MG63 (cell line): Measurements from ENCODE around the gene TSC22D4. TPM values are rescaled to one million over a fixed set of nuclear protein-coding genes. Genes with fewer than 3 reads are reported as not detected.
"Not testable (repeated sequence)": the region's sequence is repeated elsewhere in the genome, so short reads cannot be mapped to it uniquely, and the experiment has no call there.

Experiments used
- DNase-seq: peaks from one replicate; pipeline ENCODE4 v3.0.0-alpha.2; 2020
- H3K27me3 ChIP-seq: fragments of 250-450 bp; sonication (Bioruptor Pico); 2 replicates; pipeline ENCODE4 v1.5.1; 2020; ENCODE audit warnings: mild to moderate bottlenecking, moderate library complexity
- H3K36me3 ChIP-seq: fragments of 250-450 bp; sonication (Bioruptor Pico); 2 replicates; pipeline ENCODE4 v1.5.1; 2020; ENCODE audit warnings: mild to moderate bottlenecking, moderate library complexity
- H3K4me3 ChIP-seq: fragments of 250-450 bp; sonication (Bioruptor Pico); 2 replicates; pipeline ENCODE4 v1.5.1; 2020; ENCODE audit warnings: mild to moderate bottlenecking, moderate library complexity
- H3K9me3 ChIP-seq: fragments of 250-450 bp; sonication (Bioruptor Pico); 2 replicates; pipeline ENCODE4 v1.5.1; 2020; ENCODE audit warnings: mild to moderate bottlenecking, moderate library complexity
- total RNA-seq: library from RNA; depleted of rRNA; stranded (reverse); fragments of >200 nt; shearing (Covaris generic); gene quantifications from 2 replicates; pipeline ENCODE4 v1.2.3, GENCODE V29; 2014; ENCODE audit warnings: low replicate concordance

TSC22D4 gene
- total RNA-seq, 1 experiment from 2014 or later: 27.7 TPM

- H3K9me3 ChIP-seq, H3K27me3 ChIP-seq, H3K4me3 ChIP-seq, DNase-seq: not testable (repeated sequence)
- H3K36me3 ChIP-seq: peaks cover 21% of the 10 kb centered on the region
Observed at GRCh38 chr7:100438731-100439130, 40.3 kb downstream of the TSC22D4 start.

DNA sequence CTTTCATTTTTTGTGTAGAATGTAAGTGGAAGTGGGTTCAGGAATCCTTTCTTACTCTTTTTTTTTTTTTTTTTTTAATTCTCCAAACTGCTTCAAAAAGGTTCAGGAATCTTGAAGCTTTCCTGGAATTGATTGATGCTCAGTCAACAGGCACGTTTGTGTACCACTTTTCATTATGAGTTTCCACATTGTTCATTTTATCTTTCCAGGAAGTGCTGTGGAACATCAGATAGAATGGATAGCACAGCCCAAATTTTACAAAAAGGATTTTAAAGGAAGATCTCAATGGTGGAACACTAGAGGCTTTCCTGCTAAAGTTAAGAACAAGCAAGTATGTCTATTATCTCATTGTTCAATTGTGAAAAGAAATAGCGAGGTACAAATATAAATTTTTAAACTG lies 40.8 kb downstream of the TSC22D4 start:
- Histone ChIP-seq H3K27me3 (no peaks in the 10 kb centered on the region), H3K36me3 (peaks cover 26% of the 10 kb centered on the region), H3K4me3 (no peak overlapping the region), H3K9me3 (no peaks in the 10 kb centered on the region)
- DNase-seq: no peak

DNA sequence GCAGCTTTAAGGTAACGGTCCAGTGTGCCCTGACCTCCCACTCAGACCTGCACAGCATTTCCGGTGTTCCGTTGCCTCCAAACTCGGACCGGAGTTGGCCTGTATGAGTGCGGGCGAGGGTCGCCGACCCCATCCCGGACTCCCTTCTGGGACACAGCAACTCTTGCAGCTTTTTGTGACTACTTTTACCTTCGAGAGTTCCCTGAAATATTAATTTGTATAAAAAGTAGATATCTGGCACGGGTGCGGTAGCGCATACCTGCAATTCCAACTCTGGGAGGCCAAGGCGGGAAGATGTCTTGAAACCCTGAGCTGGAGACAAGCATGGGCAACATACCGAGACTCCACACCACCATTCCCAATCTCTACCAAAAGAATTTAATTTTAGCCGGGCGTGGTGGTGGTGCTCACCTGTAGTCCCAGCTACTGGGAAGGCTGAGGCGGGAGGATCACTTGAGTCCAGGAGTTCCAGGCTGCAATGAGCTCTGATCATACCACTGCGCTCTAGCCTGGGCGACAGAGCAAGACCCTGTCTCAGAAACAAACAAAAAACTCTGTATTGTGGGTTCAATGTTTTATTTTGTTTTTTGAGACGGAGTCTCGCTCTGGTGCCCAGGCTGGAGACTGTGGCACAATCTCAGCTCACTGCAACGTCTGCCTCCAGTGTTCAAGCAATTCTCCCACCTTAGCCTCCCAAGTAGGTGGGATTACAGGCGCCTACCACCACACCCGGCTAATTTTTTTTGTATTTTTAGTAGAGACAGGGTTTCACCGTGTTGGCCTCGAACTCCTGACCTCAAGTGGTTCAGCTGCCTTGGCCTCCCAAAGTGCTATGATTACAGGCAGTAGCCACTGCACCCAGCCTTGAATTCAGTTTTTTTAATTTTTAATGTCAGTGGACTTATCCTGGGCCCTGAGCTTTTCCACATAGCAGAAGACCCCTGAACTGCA lies 41.6 kb downstream of the TSC22D4 start:
- no peak overlapping the region for H3K4me3 ChIP-seq
- no peaks in the 10 kb centered on the region for H3K9me3 ChIP-seq
- H3K27me3 ChIP-seq: no peaks in the 10 kb centered on the region
- no peak for DNase-seq
- H3K36me3 ChIP-seq: peaks cover 34% of the 10 kb centered on the region

DNA sequence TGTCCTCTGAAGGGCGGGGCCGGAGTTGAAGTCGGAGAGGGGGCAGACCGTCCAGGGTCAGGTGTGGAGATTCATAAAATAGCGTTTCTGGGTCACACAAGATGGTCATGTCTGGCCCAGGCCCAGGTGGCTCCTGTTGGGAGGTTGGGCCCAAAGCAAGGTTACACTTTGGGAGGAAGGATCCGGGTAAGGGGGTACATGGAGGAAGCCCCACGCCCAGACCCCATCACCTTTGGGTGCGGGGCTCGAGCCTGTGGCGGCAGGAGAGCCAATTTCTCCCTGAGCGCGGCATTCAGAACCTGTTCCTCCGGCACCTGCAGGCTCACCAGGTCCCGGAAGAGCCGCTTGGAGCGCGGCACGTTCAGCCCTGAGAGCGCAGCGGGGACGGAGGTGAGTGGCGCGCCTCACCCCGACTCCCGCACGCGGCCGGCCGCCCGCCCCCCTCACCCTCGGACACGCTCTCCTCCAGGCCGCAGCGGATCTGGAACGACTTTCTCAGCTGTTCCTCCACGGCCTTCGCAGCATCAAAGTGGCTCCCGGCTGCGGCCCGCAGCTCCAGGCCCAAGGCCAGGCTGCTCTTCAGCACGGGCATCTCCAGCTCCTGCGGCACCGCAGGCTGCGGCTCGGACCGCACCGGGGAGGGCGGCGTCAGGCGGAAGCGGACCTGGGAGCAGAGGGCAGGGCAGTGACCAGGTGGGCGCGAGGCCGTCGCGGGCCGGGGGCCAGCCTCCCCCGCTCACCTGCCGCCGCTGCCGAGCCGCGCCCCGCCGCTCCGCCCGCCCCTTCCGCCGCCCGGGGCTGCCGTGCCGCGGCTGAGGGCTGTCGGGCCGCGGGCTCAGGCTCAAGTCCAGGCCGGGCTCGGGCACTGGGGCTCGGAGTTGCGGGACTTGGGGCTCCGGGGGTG lies 43.4 kb downstream of the TSC22D4 start:
- DNase-seq: peak; percentile 29

DNA sequence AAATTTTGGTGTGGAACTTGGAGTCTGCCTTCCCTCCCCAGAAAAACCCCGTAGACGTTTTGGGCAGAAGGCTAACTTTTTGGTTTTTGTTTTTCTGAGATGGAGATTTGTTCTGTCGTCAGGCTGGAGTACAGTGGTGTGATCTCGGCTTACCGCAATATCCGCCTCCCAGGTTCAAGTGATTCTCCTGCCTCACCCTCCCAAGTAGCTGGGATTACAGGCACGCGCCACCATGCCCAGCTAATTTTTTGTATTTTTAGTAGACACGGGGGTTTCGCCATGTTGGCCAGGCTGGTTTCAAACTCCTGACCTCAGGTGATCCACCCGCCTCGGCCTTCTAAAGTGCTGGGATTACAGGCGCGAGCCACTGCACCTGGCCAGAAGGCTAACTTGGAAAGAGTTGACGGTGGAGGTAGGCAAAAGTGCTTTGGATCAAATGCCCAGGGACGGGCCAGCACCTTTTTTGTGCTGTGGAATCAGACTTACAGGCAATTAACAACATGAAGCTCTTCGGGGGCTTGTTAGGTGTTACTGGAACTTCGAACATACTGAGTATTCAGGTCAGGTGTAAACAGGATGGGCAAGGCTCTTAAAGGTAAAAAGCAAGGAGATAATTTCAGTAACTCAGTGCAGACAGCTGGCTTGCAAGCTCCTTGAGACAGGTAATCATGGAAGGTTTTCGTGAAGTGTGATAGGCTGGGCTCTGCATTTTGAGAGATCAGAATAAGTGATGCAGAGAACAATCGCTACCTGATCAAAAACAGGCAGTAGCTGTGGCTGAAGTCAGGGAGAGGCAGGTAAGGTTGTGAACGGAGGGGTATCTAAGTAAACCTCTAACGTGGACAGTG lies 44.5 kb downstream of the TSC22D4 start:
- Histone ChIP-seq H3K4me3 (peak overlapping the region; percentile 71), H3K27me3 (no peaks in the 10 kb centered on the region), H3K9me3 (no peaks in the 10 kb centered on the region), H3K36me3 (peaks cover 48% of the 10 kb centered on the region)
- no peak for DNase-seq

More for the DNA sequence above, 43.4 kb downstream of the TSC22D4 start:
- Histone ChIP-seq H3K4me3 (peak overlapping the region; percentile 71), H3K27me3 (no peaks in the 10 kb centered on the region), H3K36me3 (peaks cover 45% of the 10 kb centered on the region), H3K9me3 (no peaks in the 10 kb centered on the region)

- Histone ChIP-seq H3K36me3 (peaks cover 48% of the 10 kb centered on the region), H3K27me3 (no peaks in the 10 kb centered on the region), H3K4me3 (no peak overlapping the region), H3K9me3 (no peaks in the 10 kb centered on the region)
- DNase-seq: no peak
Observed at GRCh38 chr7:100433592-100434296, 45.3 kb downstream of the TSC22D4 start.

GRCh38 chr7:100433276-100433591 lies 45.8 kb downstream of the TSC22D4 start:
- H3K4me3 ChIP-seq: no peak overlapping the region
- DNase-seq: no peak
- no peaks in the 10 kb centered on the region for H3K27me3 ChIP-seq
- peaks cover 48% of the 10 kb centered on the region for H3K36me3 ChIP-seq
- no peaks in the 10 kb centered on the region for H3K9me3 ChIP-seq

GRCh38 chr7:100432621-100433275 lies 46.3 kb downstream of the TSC22D4 start:
- no peaks in the 10 kb centered on the region for H3K9me3 ChIP-seq
- H3K4me3 ChIP-seq: no peak overlapping the region
- no peak for DNase-seq
- peaks cover 48% of the 10 kb centered on the region for H3K36me3 ChIP-seq
- H3K27me3 ChIP-seq: no peaks in the 10 kb centered on the region

DNA sequence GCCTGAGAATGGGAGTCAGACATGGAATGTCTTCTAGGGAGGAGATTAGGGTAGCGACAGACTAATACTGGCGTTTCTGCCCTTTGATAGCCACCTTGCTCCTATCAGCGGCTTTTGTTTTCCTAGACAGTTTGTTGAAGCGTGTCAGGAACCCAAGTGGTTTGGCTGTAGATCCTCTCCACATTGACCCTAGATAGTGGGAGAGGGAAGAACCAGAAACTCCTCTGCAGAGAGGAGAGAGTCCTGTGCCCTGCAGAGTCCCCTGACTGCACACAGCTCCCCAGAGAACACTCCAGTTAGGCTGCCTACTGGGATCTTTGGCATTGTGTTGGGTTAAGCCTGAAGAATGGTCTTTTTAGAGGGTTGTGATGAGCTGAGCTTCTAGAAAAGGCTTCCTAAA lies 47.0 kb downstream of the TSC22D4 start:
- H3K27me3 ChIP-seq: no peaks in the 10 kb centered on the region
- H3K9me3 ChIP-seq: no peaks in the 10 kb centered on the region
- DNase-seq: no peak
- H3K4me3 ChIP-seq: no peak overlapping the region
- peaks cover 48% of the 10 kb centered on the region for H3K36me3 ChIP-seq

DNA sequence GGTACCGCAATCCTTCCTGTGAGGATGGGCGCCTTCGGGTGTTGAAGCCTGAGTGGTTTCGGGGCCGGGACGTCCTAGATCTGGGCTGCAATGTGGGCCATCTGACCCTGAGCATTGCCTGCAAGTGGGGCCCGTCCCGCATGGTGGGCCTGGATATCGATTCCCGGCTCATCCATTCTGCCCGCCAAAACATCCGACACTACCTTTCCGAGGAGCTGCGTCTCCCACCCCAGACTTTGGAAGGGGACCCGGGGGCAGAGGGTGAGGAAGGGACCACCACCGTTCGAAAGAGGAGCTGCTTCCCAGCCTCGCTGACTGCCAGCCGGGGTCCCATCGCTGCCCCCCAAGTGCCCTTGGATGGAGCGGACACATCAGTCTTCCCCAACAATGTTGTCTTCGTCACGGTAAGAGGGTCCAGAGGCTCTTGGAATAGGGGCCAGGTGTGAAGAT lies 47.7 kb downstream of the TSC22D4 start:
- Histone ChIP-seq H3K9me3 (no peaks in the 10 kb centered on the region), H3K27me3 (no peaks in the 10 kb centered on the region), H3K4me3 (no peak overlapping the region), H3K36me3 (peaks cover 48% of the 10 kb centered on the region)
- no peak for DNase-seq

DNA sequence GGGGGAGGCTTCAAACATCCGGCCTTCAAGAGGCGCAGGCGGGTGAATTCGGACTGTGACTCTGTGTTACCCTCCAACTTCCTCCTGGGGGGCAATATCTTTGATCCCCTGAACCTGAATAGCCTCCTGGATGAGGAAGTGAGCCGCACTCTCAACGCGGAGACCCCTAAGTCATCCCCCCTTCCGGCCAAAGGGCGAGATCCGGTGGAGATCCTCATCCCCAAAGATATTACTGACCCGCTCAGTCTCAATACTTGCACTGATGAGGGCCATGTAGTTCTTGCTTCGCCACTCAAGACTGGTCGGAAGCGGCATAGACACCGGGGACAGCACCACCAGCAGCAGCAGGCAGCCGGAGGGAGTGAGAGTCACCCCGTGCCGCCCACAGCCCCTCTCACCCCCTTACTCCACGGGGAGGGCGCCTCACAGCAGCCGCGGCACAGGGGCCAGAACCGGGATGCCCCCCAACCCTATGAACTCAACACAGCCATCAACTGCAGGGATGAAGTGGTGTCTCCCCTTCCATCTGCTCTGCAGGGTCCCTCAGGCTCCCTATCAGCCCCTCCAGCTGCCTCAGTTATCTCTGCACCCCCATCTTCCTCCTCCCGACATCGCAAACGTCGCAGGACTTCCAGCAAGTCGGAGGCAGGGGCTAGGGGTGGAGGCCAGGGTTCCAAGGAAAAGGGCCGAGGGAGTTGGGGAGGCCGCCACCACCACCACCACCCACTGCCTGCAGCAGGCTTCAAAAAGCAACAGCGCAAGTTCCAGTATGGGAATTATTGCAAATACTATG lies 48.3 kb downstream of the TSC22D4 start:
- Histone ChIP-seq H3K36me3 (peaks cover 46% of the 10 kb centered on the region), H3K27me3 (no peaks in the 10 kb centered on the region), H3K4me3 (peak overlapping the region; percentile 94), H3K9me3 (no peaks in the 10 kb centered on the region)
- no peak for DNase-seq

DNA sequence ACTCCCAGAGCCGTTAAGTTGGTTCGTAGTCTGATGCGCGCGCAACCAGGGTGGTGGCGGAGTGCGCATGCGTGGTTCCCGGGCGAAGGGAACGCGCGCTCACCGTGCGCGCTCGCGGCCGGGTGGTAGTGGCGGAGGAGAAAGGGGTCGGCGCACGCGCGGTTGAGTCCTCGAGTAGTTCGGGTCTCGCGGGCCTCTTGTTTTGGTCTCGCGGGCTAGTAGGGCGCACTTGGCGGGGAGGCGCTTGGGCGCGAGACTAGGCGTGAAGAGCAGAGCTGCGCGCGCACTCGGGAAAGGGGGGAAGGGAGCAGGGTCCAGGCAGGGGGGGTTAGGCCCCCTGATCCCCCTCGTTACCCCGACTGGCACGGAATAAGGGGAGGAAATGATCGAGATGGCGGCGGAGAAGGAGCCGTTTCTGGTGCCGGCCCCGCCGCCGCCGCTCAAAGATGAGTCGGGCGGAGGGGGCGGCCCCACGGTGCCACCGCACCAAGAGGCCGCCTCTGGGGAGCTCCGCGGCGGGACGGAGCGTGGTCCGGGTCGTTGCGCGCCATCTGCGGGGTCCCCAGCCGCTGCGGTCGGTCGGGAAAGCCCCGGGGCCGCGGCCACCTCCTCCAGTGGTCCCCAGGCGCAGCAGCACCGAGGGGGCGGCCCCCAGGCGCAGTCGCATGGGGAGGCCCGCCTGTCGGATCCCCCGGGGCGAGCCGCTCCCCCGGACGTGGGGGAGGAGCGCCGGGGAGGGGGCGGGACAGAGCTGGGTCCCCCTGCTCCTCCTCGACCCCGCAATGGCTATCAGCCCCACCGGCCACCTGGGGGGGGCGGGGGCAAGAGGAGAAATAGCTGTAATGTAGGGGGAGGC lies 49.1 kb downstream of the TSC22D4 start, which contains the start of gene MEPCE:
Gene MEPCE (plus strand): TSS at position 195 of the 856 bp plus-strand sequence. CDS start 188 bp downstream, at position 383.
- H3K36me3 ChIP-seq: peaks cover 38% of the 10 kb centered on the region
- H3K4me3 ChIP-seq: peak within 1 kb of the TSS; percentile 94
- peak; percentile 87 for DNase-seq
- no peaks in the 10 kb centered on the region for H3K27me3 ChIP-seq
- H3K9me3 ChIP-seq: no peaks in the 10 kb centered on the region

GRCh38 chr7:100428967-100429636 lies 49.9 kb downstream of the TSC22D4 start:
- peak; percentile 98 for DNase-seq
- Histone ChIP-seq H3K4me3 (peak overlapping the region; percentile 94), H3K36me3 (peaks cover 30% of the 10 kb centered on the region), H3K9me3 (no peaks in the 10 kb centered on the region), H3K27me3 (no peaks in the 10 kb centered on the region)
